LNCaP clone FGC (cell line): ENCODE results near the gene OR4K2.
A peak's percentile ranks its signal among the peaks of the same experiment; 100 is the strongest.
"Not testable (repeated sequence)": the region's sequence is repeated elsewhere in the genome, so short reads cannot be mapped to it uniquely, and the experiment has no call there.

ENCODE experiments used
- DNase-seq: peaks from one replicate; pipeline ENCODE4 v3.0.0-alpha.2; 2011; ENCODE audit warnings: low read depth
- H3K4me3 ChIP-seq: 2 replicates; pipeline ENCODE4 v1.5.1; 2011; ENCODE audit warnings: mild to moderate bottlenecking, low read depth, low read length, control low read depth
- TF ChIP-seq, protein P1 (sequence below): IDR thresholded peaks from 2 replicates; pipeline ENCODE4 v1.5.1; 2012; ENCODE audit warnings: mild to moderate bottlenecking; ENCODE audit not compliant: control insufficient read depth, insufficient read depth; ENCODE audit errors: extremely low read depth

The OR4K2 gene, protein sequence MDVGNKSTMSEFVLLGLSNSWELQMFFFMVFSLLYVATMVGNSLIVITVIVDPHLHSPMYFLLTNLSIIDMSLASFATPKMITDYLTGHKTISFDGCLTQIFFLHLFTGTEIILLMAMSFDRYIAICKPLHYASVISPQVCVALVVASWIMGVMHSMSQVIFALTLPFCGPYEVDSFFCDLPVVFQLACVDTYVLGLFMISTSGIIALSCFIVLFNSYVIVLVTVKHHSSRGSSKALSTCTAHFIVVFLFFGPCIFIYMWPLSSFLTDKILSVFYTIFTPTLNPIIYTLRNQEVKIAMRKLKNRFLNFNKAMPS

DNA sequence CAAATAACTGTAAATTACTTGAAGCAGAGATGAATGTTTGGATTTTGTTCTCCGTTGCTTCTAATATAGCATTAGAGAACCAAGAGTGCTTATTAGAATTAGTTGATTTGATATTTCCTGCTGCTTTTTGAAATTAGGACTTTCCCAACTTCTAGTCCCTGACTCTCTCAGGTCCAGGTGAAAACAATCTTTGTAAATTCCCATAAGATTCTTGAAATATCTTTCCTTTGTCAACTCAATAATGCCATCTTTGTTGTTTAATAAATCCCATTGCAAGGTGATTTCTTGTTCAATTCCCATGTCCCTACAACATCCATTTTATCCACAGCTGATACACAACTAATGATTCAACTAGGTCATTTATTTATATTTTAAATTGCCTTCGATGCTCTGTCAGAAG, at the start of gene OR4K2:
Gene OR4K2 (plus strand): TSS at position 301 of the 400 bp plus-strand sequence. CDS start 1,126 bp downstream, outside the sequence.
- TF ChIP-seq, protein P1, sequence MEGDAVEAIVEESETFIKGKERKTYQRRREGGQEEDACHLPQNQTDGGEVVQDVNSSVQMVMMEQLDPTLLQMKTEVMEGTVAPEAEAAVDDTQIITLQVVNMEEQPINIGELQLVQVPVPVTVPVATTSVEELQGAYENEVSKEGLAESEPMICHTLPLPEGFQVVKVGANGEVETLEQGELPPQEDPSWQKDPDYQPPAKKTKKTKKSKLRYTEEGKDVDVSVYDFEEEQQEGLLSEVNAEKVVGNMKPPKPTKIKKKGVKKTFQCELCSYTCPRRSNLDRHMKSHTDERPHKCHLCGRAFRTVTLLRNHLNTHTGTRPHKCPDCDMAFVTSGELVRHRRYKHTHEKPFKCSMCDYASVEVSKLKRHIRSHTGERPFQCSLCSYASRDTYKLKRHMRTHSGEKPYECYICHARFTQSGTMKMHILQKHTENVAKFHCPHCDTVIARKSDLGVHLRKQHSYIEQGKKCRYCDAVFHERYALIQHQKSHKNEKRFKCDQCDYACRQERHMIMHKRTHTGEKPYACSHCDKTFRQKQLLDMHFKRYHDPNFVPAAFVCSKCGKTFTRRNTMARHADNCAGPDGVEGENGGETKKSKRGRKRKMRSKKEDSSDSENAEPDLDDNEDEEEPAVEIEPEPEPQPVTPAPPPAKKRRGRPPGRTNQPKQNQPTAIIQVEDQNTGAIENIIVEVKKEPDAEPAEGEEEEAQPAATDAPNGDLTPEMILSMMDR, result no peak
- DNase-seq, result no peak
- H3K4me3 ChIP-seq, result no peak within 1 kb of the TSS

GRCh38 chr14:19827626-19828244, 47.2 kb upstream of the OR4K2 start:
- TF ChIP-seq, protein P1, result peak; percentile 38
- not testable (repeated sequence) for H3K4me3 ChIP-seq, DNase-seq

DNA sequence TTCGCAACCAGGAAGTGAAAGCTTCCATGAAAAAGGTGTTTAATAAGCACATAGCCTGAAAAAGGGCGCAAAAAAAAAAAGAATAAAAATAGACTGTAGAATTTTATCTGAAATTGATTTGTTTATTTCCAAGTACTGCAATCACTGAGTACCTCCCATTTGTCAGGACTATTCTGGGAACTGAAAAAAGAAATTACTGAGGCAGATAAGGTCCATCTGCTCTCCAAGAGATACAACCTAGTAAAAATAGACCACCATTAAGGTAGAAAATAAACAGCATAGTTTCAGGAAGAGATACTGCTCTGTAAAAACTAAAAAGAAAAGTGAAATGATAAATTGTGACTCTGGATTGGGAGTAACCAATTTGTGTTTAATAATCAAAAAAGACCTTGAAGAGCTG, 46.6 kb upstream of the OR4K2 start:
- H3K4me3 ChIP-seq, result no peak overlapping the region
- no peak for DNase-seq
- TF ChIP-seq, protein P1, result no peak

GRCh38 chr14:19834203-19834848, 40.6 kb upstream of the OR4K2 start:
- not testable (repeated sequence) for DNase-seq, H3K4me3 ChIP-seq

DNA sequence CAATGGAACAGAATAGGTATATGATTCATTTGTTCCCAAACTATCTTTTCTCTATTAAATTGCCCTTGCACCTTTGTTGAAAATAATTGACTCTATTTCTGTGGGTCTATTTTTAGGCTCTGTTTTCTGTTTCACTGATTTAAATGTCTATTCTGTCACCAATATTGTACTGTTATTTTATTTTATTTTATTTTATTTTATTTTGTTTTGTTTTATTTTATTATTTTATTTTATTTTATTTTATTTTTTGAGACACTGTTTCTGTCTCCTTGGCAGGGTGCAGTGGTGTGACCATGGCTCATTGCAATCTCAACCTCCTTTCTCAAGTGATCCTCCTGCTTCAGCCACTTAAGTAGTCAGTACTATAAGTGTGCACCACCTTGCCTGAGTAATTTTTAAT, 36.5 kb upstream of the OR4K2 start:
- TF ChIP-seq, protein P1, result no peak
- DNase-seq, result no peak

GRCh38 chr14:19851365-19851764, 23.6 kb upstream of the OR4K2 start:
- no peak for DNase-seq
- TF ChIP-seq, protein P1, result no peak
- H3K4me3 ChIP-seq, result no peak overlapping the region

More for the DNA sequence above, 36.5 kb upstream of the OR4K2 start:
- no peak overlapping the region for H3K4me3 ChIP-seq

DNA sequence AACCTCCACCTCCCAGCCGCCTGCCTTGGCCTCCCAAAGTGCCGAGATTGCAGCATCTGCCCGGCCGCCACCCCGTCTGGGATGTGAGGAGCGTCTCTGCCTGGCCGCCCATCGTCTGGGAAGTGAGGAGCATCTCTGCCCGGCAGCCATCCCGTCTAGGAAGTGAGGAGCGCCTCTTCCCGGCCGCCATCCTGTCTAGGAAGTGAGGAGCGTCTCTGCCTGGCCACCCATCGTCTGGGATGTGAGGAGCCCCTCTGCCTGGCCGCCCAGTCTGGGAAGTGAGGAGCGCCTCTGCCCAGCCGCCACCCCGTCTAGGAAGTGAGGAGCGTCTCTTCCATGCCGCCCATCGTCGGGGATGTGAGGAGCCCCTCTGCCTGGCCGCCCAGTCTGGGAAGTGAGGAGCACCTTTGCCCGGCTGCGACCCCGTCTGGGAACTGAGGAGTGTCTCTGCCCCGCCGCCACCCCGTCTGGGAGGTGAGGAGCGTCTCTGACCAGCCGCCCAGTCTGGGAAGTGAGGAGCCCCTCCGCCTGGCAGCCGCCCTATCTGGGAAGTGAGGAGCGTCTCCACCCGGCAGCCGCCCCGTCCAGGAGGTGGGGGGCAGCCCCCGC, 8.8 kb upstream of the OR4K2 start:
- H3K4me3 ChIP-seq, DNase-seq: not testable (repeated sequence)
